HTR-8/SVneo (cell line): Measurements from ENCODE around the gene NSG2.

Experiments
- DNase-seq: peaks from one replicate; pipeline ENCODE4 v3.0.0; 2011; ENCODE audit warnings: low spot score, mixed read lengths; ENCODE audit not compliant: insufficient read length
- FAIRE-seq: peaks from 2 replicates; lab custom pipeline; 2011; peaks lifted over from hg19 to GRCh38; lab: Jason Lieb, UNC

NSG2 gene

GRCh38 chr5:174045470-174046025 lies at the start of gene NSG2:
NSG2 (plus strand) TSS chr5:174045706; CDS start chr5:174046756, 1,050 bp downstream.
- peak; percentile 88 for DNase-seq
- peak; percentile 85 for FAIRE-seq

GRCh38 chr5:173997331-173997730 lies 48.2 kb upstream of the NSG2 start:
- DNase-seq = no peak
- FAIRE-seq = no peak

- no peak for DNase-seq
- no peak for FAIRE-seq
Measured at GRCh38 chr5:173998531-173998930, 47.0 kb upstream of the NSG2 start.

GRCh38 chr5:174000076-174000475 lies 45.4 kb upstream of the NSG2 start:
- FAIRE-seq = no peak
- no peak for DNase-seq

GRCh38 chr5:174003795-174004194 lies 41.7 kb upstream of the NSG2 start:
- DNase-seq (no peak), FAIRE-seq (no peak)

GRCh38 chr5:174008922-174009321 lies 36.6 kb upstream of the NSG2 start:
- no peak for DNase-seq
- no peak for FAIRE-seq

GRCh38 chr5:174010365-174010764 lies 35.1 kb upstream of the NSG2 start:
- FAIRE-seq (no peak), DNase-seq (no peak)

GRCh38 chr5:174011441-174011840 lies 34.1 kb upstream of the NSG2 start:
- FAIRE-seq (no peak), DNase-seq (no peak)

- DNase-seq (peak; percentile 43), FAIRE-seq (peak; percentile 38)
Measured at GRCh38 chr5:174020069-174020927, 25.2 kb upstream of the NSG2 start.

- FAIRE-seq (no peak), DNase-seq (no peak)
Measured at GRCh38 chr5:174020928-174021304, 24.6 kb upstream of the NSG2 start.

- DNase-seq (no peak), FAIRE-seq (no peak)
Measured at GRCh38 chr5:174022384-174023095, 23.0 kb upstream of the NSG2 start.

GRCh38 chr5:174030286-174030685 lies 15.2 kb upstream of the NSG2 start:
- FAIRE-seq (no peak), DNase-seq (no peak)

- FAIRE-seq (no peak), DNase-seq (no peak)
Measured at GRCh38 chr5:174044466-174045254, 846 bp upstream of the NSG2 start.

- FAIRE-seq (no peak), DNase-seq (no peak)
Measured at GRCh38 chr5:174046558-174046957, 1.1 kb downstream of the NSG2 start.

GRCh38 chr5:174047472-174048099 lies 2.1 kb downstream of the NSG2 start:
- no peak for DNase-seq
- FAIRE-seq = no peak

GRCh38 chr5:174052636-174053035 lies 7.1 kb downstream of the NSG2 start:
- no peak for FAIRE-seq

GRCh38 chr5:174053905-174054304 lies 8.4 kb downstream of the NSG2 start:
- DNase-seq (no peak), FAIRE-seq (no peak)

More at GRCh38 chr5:174052636-174053035, 7.1 kb downstream of the NSG2 start:
- DNase-seq = no peak

- DNase-seq = no peak
- no peak for FAIRE-seq
Measured at GRCh38 chr5:174056064-174056847, 10.8 kb downstream of the NSG2 start.

GRCh38 chr5:174057206-174057605 lies 11.7 kb downstream of the NSG2 start:
- DNase-seq (no peak), FAIRE-seq (no peak)
